CD4-positive, alpha-beta T cell treated with Interleukin-15 for 4 hours (primary cell): ENCODE measurements around the gene OTOS.

Experiments used
- DNase-seq: peaks from one replicate; pipeline ENCODE4 v3.0.0-alpha.2; 2020; ENCODE audit warnings: low spot score

Gene OTOS

GRCh38 chr2:240136013-240136670 is 4.3 kb downstream of the OTOS start, which contains the start of gene COPS9:
COPS9 (minus strand) TSS chr2:240136305; CDS start chr2:240136284, 21 bp downstream.
- peak; percentile 90 for DNase-seq

DNA sequence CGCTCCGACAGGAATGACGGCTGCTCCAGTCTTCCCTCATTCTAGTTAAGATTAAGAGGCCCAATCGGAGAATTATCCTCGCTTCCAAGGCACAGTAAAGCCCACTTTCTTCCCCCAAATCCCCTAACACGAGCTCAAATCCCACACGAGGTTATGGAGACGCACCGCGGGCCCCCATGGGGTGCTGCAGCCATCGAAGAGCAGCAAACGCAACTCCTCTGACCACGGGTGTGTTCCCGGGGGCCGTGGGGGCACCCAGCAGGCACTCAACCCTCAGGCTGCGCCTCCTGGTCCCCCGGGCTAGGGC is 4.8 kb downstream of the OTOS start:
- DNase-seq = no peak

DNA sequence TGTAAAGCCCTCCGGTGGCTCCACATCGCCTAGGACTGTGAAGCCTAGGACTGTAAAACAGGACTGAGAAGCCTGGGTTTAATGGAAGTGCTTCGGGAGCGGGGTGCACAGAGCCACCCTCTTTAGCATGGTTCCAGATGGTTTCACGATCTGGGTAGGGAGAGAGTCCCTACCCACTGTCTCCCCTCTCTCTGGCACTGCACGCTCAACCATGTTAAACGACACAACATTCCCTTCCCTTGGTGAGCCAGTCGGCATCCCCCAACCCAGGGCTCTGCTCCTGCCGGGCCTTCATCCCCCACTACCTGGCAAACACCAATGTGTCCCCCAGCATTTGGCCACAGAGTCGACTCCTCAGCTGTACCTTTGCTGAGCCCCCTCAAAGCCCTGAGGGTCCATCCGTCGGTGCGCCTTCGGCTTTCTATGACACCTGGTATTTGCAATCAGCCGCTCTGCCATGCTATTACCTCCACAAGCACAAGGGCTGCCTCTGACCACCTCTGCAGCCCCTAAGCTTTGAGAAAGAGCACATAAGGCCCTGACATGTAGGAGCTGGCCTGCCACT is 5.4 kb downstream of the OTOS start:
- DNase-seq = no peak

- DNase-seq = no peak
These were observed 6.0 kb downstream of the OTOS start for GRCh38 chr2:240134466-240134865.

- no peak for DNase-seq
These were observed 7.1 kb downstream of the OTOS start for GRCh38 chr2:240133401-240133800.

DNA sequence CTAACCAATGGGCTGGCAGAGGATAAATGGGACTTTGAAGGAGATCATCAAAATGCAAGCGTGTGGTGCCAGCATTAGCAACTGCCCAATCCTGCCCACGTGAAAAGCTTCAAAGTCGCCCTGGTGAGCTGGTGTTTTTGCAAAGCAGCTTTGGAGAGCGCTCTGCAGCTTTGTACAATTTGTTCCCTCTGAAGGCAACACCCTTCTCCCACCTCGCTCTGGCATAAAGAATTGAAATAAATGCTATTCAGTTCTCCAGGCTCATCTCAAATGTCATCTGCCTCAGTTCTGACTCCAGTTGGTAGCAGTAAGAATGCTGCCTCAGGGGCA is 7.8 kb downstream of the OTOS start:
- no peak for DNase-seq

DNA sequence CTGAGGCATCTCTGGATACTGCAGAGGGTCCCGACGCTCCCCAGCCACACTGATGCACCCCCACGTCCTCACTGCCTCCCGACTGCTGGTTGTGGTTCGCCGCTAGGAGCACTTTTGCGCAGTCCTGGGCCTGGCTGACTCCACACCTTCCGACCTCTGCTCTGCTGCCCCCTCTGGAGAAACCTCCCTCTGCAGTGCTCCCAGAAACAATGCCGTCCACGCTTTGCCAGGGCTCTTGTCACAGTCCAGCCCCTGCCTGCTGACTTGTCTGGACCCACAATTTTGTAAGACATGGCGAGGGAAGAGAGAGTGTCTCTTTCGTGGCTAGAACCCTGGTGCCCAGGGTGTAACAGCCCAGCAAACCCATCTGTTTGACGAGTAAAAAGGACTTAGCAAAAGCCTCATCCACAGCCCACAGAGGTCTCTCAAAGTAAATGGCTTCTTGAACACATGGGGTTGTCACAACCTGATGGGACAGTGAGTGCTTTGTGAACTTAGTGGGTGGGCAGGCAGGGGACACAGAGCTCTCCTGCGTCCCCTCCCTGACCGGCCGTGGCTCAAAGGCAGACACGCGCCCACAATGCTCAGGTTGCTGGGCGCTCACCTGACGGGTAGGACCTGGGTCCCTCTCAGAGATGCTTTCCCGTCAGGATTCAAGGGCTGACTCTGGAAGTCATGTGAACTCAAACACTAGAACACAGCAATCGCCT is 8.4 kb downstream of the OTOS start:
- DNase-seq = no peak

DNA sequence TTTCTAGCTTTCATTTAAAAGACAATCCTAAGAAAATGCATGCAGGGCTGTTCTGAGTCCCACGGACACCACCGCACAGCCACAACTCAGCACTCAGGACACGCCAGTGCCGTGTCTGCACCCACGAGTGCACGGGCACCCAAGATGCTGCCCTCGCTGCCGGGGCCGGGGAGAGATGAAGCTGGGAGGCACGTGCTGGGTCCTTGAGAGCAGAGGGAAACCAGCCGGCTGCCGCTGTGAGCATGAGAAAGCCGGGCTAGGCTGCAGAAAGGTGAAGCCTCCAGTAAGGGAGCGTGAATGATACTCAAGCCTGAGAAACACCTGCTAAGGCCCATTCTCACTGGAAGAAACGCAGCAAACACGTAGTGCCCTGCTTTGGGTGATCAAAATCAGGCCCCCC is 9.2 kb downstream of the OTOS start:
- no peak for DNase-seq

GRCh38 chr2:240130393-240131195 is 9.9 kb downstream of the OTOS start:
- DNase-seq = no peak

GRCh38 chr2:240129731-240130392 is 10.6 kb downstream of the OTOS start:
- no peak for DNase-seq

GRCh38 chr2:240129311-240129710 is 11.1 kb downstream of the OTOS start:
- no peak for DNase-seq

GRCh38 chr2:240128608-240129145 is 11.8 kb downstream of the OTOS start:
- no peak for DNase-seq

- DNase-seq = no peak
These were observed 12.4 kb downstream of the OTOS start for GRCh38 chr2:240127911-240128607.

DNA sequence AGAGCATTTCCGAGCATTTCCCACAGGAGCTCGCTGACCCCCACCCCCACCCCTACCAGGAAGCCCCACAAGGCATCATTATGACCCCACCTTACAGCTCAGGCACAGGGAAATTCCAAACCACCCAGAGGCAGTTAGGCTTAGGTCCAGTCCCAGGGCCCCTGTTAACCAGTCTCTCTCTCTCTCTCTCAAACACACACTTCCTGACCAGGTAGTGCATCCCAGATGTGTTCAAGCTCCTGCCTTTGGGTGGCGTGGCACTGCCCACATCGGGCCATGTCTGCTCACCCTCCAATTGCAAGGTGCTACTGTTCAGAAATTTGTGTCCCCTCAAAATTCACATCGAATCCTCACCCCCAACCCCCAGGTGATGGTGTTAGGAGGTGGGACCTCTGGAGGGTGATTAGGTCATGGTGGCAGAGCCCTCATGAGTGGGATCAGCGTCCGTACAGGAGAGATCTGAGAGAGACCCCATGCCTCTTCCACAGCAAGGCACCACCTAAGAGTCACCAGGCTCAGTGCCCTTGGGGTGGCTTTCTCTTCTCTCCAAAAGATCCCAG is 13.2 kb downstream of the OTOS start:
- DNase-seq = no peak

- DNase-seq = no peak
These were observed 13.7 kb downstream of the OTOS start for GRCh38 chr2:240126731-240127130.

DNA sequence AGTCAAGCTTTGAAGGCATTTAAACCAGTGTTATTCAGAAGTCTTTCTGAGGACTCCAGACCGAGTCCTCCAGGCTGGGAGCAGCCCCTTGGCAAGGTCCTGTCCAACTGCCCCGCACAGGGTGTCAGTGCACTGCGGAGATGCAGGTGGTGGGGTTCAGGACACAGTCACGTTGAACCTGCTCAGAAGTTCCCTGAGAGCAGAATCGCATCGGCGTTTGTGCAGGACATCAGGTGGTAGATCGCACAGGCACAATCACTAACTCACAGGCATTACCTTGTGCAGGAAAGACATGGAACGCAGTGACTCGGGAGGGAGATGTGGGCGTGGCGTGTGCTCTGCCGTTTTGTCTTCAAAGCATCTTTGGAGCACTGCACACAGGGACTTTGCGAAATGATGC is 14.7 kb downstream of the OTOS start:
- DNase-seq = no peak

- DNase-seq = no peak
These were observed 15.8 kb downstream of the OTOS start for GRCh38 chr2:240124651-240125030.

- DNase-seq = no peak
These were observed 16.4 kb downstream of the OTOS start for GRCh38 chr2:240123821-240124650.

DNA sequence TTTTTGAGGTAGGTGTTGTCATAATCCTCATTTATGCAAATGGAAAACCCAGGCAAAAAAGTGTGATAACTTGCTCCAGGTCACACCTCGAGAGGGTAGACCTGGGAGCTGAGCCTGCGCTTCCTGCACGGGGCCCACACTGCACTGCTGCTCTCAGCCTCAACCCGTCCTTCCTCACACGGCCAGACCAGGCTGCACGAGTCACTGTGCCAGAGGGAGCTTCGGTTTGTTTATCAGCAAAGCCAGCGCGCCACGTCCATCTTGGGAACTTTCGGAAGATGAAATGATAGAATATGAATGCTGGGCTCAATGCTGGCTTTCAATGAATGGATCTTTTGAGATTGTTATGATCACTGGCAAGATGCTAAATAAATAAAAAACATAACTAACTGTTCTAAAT is 18.8 kb downstream of the OTOS start:
- no peak for DNase-seq

GRCh38 chr2:240121190-240121589 is 19.3 kb downstream of the OTOS start:
- DNase-seq = no peak
